ENCODE measurements around the gene LRMDA.

DNA sequence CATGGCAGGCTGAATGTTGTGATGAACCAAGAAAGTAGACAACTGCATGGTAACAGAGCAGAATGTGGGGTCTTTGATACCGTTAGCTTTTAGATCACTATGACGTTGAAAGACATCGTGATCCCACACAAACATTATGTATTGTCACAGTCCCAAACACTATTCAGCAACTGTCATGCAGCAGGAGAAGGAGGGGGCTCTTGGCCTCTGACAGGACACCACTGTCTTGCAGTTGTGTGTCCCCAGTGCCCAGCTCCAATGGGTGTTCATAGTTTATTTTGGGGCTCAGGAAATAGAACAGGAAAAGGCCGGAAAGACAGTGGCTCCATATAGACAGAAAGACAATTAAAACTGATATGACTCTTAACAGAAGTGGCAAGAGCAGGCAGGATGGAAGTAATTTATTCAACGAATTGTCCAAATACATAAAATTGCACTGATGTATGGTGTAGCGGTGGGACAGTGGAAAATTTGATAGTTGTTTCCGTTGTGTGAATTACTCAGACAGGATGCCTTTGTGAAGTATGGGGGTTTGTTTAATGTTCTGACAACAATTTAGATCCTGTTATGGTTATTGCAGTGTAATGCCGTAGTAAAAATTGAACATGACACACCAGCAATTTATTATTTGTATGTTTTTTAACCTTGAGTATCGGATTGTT lies 292.0 kb downstream of the LRMDA start:
- TF ChIP-seq, protein P1, sequence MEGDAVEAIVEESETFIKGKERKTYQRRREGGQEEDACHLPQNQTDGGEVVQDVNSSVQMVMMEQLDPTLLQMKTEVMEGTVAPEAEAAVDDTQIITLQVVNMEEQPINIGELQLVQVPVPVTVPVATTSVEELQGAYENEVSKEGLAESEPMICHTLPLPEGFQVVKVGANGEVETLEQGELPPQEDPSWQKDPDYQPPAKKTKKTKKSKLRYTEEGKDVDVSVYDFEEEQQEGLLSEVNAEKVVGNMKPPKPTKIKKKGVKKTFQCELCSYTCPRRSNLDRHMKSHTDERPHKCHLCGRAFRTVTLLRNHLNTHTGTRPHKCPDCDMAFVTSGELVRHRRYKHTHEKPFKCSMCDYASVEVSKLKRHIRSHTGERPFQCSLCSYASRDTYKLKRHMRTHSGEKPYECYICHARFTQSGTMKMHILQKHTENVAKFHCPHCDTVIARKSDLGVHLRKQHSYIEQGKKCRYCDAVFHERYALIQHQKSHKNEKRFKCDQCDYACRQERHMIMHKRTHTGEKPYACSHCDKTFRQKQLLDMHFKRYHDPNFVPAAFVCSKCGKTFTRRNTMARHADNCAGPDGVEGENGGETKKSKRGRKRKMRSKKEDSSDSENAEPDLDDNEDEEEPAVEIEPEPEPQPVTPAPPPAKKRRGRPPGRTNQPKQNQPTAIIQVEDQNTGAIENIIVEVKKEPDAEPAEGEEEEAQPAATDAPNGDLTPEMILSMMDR (conservative IDR thresholded peaks at IDR 0.05; ENCODE audit: low read depth, low read length) = no peak
- no peak for TF ChIP-seq EZH2 (IDR thresholded peaks at IDR 0.05; ENCODE audit: borderline replicate concordance, low read depth, low read length, poor library complexity, severe bottlenecking)
